Liver (tissue), 9 donors: ENCODE data around the gene HSD3B7. TPM values are rescaled to one million over a fixed set of nuclear protein-coding genes. Genes with fewer than 3 reads are reported as not detected.

Experiments used
- DNase-seq: peaks from one replicate; pipeline ENCODE4 v3.0.0-alpha.2; 2017; ENCODE audit warnings: low spot score
- H3K27ac ChIP-seq, 2 donors: one replicate each; pipeline ENCODE4 v1.7.0; 2013; ENCODE audit warnings: inconsistent platforms in 2 of 2, low read length in 2 of 2, control low read depth in 1 of 2, low read depth in 1 of 2, mild to moderate bottlenecking in 1 of 2
- H3K27me3 ChIP-seq, 4 donors: one replicate each; pipeline versions ENCODE4 v1.6.1 to v1.7.0; 2013; ENCODE audit warnings: low read length in 3 of 4, inconsistent platforms in 1 of 4, mild to moderate bottlenecking in 1 of 4, moderate library complexity in 1 of 4; ENCODE audit not compliant: control insufficient read depth in 4 of 4, insufficient read depth in 4 of 4
- H3K36me3 ChIP-seq, 4 donors: one replicate each; pipeline versions ENCODE4 v1.6.1 to v1.7.0; 2013; ENCODE audit warnings: low read length in 3 of 4, mild to moderate bottlenecking in 3 of 4, low read depth in 1 of 4, moderate library complexity in 1 of 4; ENCODE audit not compliant: control insufficient read depth in 4 of 4, insufficient read depth in 3 of 4
- H3K4me1 ChIP-seq, 4 donors: one replicate each; pipeline versions ENCODE4 v1.6.1 to v1.7.0; 2013; ENCODE audit warnings: low read length in 3 of 4, mild to moderate bottlenecking in 3 of 4, moderate library complexity in 1 of 4; ENCODE audit not compliant: control insufficient read depth in 4 of 4, insufficient read depth in 4 of 4
- H3K4me3 ChIP-seq, 3 donors: one replicate each; pipeline versions ENCODE4 v1.6.1 to v1.7.0; 2013; ENCODE audit warnings: low read length in 3 of 3, control low read depth in 1 of 3, low read depth in 1 of 3, mild to moderate bottlenecking in 1 of 3
- H3K9ac ChIP-seq, 2 donors: one replicate each; pipeline ENCODE4 v1.7.0; 2013; ENCODE audit warnings: low read length in 2 of 2, mild to moderate bottlenecking in 2 of 2, moderate library complexity in 2 of 2, control low read depth in 1 of 2, low read depth in 1 of 2
- H3K9me3 ChIP-seq, 4 donors: one replicate each; pipeline versions ENCODE4 v1.6.1 to v1.7.0; 2013; ENCODE audit warnings: low read length in 3 of 4; ENCODE audit not compliant: control insufficient read depth in 4 of 4
- ATF3 ChIP-seq: IDR thresholded peaks from 2 replicates; pipeline ENCODE4 v1.6.1; 2016; ENCODE audit warnings: antibody characterized with exemption
- EGR1 ChIP-seq, 2 donors: IDR thresholded peaks; 2 replicates each; pipeline ENCODE4 v1.6.1; 2016 to 2018; ENCODE audit warnings: antibody characterized with exemption in 2 of 2, low read depth in 2 of 2
- FOXA1 ChIP-seq: IDR thresholded peaks from 2 replicates; pipeline ENCODE4 v1.6.1; 2016; ENCODE audit warnings: antibody characterized with exemption
- FOXA2 ChIP-seq: IDR thresholded peaks from 2 replicates; pipeline ENCODE4 v1.6.1; 2016; ENCODE audit warnings: antibody characterized with exemption
- GABPA ChIP-seq, 2 donors: IDR thresholded peaks in 1 of 2; conservative IDR thresholded peaks in 1 of 2; 2 replicates each; pipeline ENCODE4 v1.6.1; 2016; ENCODE audit warnings: antibody characterized with exemption in 2 of 2, mild to moderate bottlenecking in 1 of 2, moderate library complexity in 1 of 2
- HNF4A ChIP-seq, 2 donors: conservative IDR thresholded peaks; 2 replicates each; pipeline ENCODE4 v1.6.1; 2016; ENCODE audit warnings: antibody characterized with exemption in 2 of 2, mild to moderate bottlenecking in 2 of 2
- JUND ChIP-seq, 2 donors: IDR thresholded peaks; 2 replicates each; pipeline ENCODE4 v1.6.1; 2016; ENCODE audit warnings: antibody characterized with exemption in 2 of 2
- NR2F2 ChIP-seq: IDR thresholded peaks from 2 replicates; pipeline ENCODE4 v1.6.1; 2016; ENCODE audit warnings: antibody characterized with exemption
- RAD21 ChIP-seq, 2 donors: IDR thresholded peaks; 2 replicates each; pipeline ENCODE4 v1.6.1; 2016; ENCODE audit warnings: antibody characterized with exemption in 2 of 2, mild to moderate bottlenecking in 2 of 2
- REST ChIP-seq: IDR thresholded peaks from 2 replicates; pipeline ENCODE4 v1.6.1; 2016; ENCODE audit warnings: antibody characterized with exemption, mild to moderate bottlenecking
- RXRA ChIP-seq, 2 donors: IDR thresholded peaks; 2 replicates each; pipeline ENCODE4 v1.6.1; 2017 to 2018; ENCODE audit warnings: antibody characterized with exemption in 2 of 2, mild to moderate bottlenecking in 1 of 2
- SP1 ChIP-seq: IDR thresholded peaks from 2 replicates; pipeline ENCODE4 v1.6.1; 2018; ENCODE audit warnings: antibody characterized with exemption, mild to moderate bottlenecking
- YY1 ChIP-seq: IDR thresholded peaks from 2 replicates; pipeline ENCODE4 v1.6.1; 2016; ENCODE audit warnings: antibody characterized with exemption, mild to moderate bottlenecking
- WGBS: extraction: QIAGEN DNeasy Blood & Tissue Kit; methylation state at CpG from one replicate; pipeline ENCODE4 v1.1.7; 2013; 5-methylcytosine and 5-hydroxymethylcytosine counted together
- polyA plus RNA-seq, 2 donors: library from polyadenylated mRNA; stranded (reverse) in 1 of 2; unstranded in 1 of 2; fragments of 200-250 nt in 1 of 2; fragments of >200 nt in 1 of 2; fragmentation: Nextera tagmentation in 1 of 2; extraction: Ambion mirVana in 1 of 2; gene quantifications; one replicate each; pipeline versions ENCODE4 v1.2.1 to v1.2.3, GENCODE V29; 2013 to 2015
- total RNA-seq, 2 donors: library from RNA; depleted of rRNA; stranded (reverse); fragments of >200 nt; gene quantifications; one replicate each; pipeline ENCODE4 v1.2.3, GENCODE V29; 2014
- TF ChIP-seq, protein P1 (sequence below): fragments of 150-350 bp; IDR thresholded peaks from 2 replicates; pipeline ENCODE4 v1.5.1; 2017; ENCODE audit warnings: improper control_type of control experiment, low read depth, low read length; ENCODE audit not compliant: missing input control
- donor health status: healthy.
- donor health status: healthy.
- donor health status: healthy.
- donor health status: healthy.
- donor health status: healthy.

Gene HSD3B7
- total and polyA plus RNA-seq, 4 donors, result 23.9 to 93.9 (median 79.4) TPM

GRCh38 chr16:30985401-30986128 lies 558 bp downstream of the HSD3B7 start:
- TF ChIP-seq NR2F2 (peak; percentile 56), FOXA1 (no peak), JUND (IDR thresholded peaks at IDR 0.05) (peak in 1 of 2 donors; percentile 81), FOXA2 (no peak), RXRA (IDR thresholded peaks at IDR 0.05) (peak in 1 of 2 donors; percentile 86), YY1 (peak; percentile 74), RAD21 (IDR thresholded peaks at IDR 0.05) (peak; percentile 66 to 75), EGR1 (IDR thresholded peaks at IDR 0.05; ENCODE audit: low read depth in 2 of 2) (peak in 1 of 2 donors; percentile 30), REST (no peak), GABPA (IDR thresholded peaks at IDR 0.05 in 1 of 2, conservative IDR thresholded peaks at IDR 0.05 in 1 of 2) (peak in 1 of 2 donors; percentile 11), HNF4A (conservative IDR thresholded peaks at IDR 0.05) (peak; percentile 54 to 86), SP1 (peak; percentile 14)
- TF ChIP-seq, protein P1, sequence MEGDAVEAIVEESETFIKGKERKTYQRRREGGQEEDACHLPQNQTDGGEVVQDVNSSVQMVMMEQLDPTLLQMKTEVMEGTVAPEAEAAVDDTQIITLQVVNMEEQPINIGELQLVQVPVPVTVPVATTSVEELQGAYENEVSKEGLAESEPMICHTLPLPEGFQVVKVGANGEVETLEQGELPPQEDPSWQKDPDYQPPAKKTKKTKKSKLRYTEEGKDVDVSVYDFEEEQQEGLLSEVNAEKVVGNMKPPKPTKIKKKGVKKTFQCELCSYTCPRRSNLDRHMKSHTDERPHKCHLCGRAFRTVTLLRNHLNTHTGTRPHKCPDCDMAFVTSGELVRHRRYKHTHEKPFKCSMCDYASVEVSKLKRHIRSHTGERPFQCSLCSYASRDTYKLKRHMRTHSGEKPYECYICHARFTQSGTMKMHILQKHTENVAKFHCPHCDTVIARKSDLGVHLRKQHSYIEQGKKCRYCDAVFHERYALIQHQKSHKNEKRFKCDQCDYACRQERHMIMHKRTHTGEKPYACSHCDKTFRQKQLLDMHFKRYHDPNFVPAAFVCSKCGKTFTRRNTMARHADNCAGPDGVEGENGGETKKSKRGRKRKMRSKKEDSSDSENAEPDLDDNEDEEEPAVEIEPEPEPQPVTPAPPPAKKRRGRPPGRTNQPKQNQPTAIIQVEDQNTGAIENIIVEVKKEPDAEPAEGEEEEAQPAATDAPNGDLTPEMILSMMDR, result peak; percentile 53
- Histone ChIP-seq H3K27ac (peak overlapping the region; percentile 90 to 93), H3K27me3 (no peaks in the 10 kb centered on the region), H3K9me3 (no peaks in the 10 kb centered on the region), H3K4me3 (peak overlapping the region; percentile 37 to 74 (median 61)), H3K9ac (peak overlapping the region; percentile 18 to 89), H3K36me3 (peaks cover 3 to 24% (median 7%) of the 10 kb centered on the region in 4 donors), H3K4me1 (peaks cover 6 to 20% (median 13%) of the 10 kb centered on the region in 4 donors)
- WGBS, result 30% methylated on average over 20 of the region's 20 CpGs
- DNase-seq, result peak; percentile 48

DNA sequence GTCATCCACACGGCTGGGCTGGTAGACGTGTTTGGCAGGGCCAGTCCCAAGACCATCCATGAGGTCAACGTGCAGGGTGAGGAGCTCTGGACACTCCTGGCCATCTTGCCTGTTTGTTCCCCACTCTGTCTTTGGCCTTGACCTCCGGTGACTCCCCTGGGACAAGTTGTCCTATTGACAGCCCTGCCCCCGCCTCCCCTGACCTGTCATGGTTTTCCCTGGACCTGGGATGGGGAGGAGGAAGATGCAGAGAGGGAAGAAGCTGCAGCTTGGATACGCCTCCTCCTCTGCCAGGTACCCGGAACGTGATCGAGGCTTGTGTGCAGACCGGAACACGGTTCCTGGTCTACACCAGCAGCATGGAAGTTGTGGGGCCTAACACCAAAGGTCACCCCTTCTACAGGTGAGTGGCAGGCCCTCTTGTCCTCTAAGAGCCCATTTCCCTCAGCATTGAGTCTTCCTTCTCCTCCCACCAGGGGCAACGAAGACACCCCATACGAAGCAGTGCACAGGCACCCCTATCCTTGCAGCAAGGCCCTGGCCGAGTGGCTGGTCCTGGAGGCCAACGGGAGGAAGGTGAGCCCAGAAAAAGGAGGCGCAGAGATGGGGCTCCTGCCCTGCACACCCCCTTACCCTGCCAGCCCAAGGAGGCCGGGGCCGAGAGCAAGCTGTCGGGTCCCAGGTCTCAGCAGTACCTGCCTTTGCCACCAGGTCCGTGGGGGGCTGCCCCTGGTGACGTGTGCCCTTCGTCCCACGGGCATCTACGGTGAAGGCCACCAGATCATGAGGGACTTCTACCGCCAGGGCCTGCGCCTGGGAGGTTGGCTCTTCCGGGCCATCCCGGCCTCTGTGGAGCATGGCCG lies 1.4 kb downstream of the HSD3B7 start:
- peaks cover 6 to 20% (median 13%) of the 10 kb centered on the region in 4 donors for H3K4me1 ChIP-seq
- peak overlapping the region; percentile 3 to 61 (median 37) for H3K4me3 ChIP-seq
- TF ChIP-seq RXRA (IDR thresholded peaks at IDR 0.05), result peak; percentile 60 to 64
- peak; percentile 9 for TF ChIP-seq NR2F2
- no peak for TF ChIP-seq ATF3
- no peaks in the 10 kb centered on the region for H3K9me3 ChIP-seq
- H3K27me3 ChIP-seq, result no peaks in the 10 kb centered on the region
- no peak overlapping the region for H3K9ac ChIP-seq
- DNase-seq, result no peak
- whole genome bisulfite sequencing, result 83% methylated on average over 29 of the region's 29 CpGs
- H3K27ac ChIP-seq, result peak overlapping the region; percentile 90 to 93
- H3K36me3 ChIP-seq, result peaks cover 0 to 18% (median 4%) of the 10 kb centered on the region in 4 donors
